CD14-positive monocyte (primary cell): Measurements from ENCODE around the gene CUL4A. TPM values are rescaled to one million over a fixed set of nuclear protein-coding genes. Genes with fewer than 3 reads are reported as not detected.
A peak's percentile ranks its signal among the peaks of the same experiment; 100 is the strongest.

Source experiments
- DNase-seq, 3 donors: peaks; one replicate each; pipeline ENCODE4 v3.0.0-alpha.2; 2011 to 2022
- H2AFZ ChIP-seq: 2 replicates; pipeline ENCODE4 v1.6.0; 2012; ENCODE audit warnings: mild to moderate bottlenecking, low read depth, low read length, inconsistent platforms; ENCODE audit not compliant: insufficient read depth, poor library complexity, severe bottlenecking
- H3K27ac ChIP-seq, 2 donors: 1 replicate in 1 of 2; 2 replicates in 1 of 2; pipeline ENCODE4 v1.5.1; 2012 to 2013; ENCODE audit warnings: low read length in 2 of 2, control low read depth in 1 of 2, inconsistent platforms in 1 of 2, low read depth in 1 of 2, mild to moderate bottlenecking in 1 of 2
- H3K27me3 ChIP-seq, 2 donors: one replicate each; pipeline versions ENCODE4 v1.6.0 to v1.6.1; 2011 to 2013; ENCODE audit warnings: low read length in 2 of 2; ENCODE audit not compliant: control insufficient read depth in 2 of 2, insufficient read depth in 2 of 2
- H3K36me3 ChIP-seq, 2 donors: replicated peaks in 1 of 2; 1 replicate in 1 of 2; 2 replicates in 1 of 2; pipeline versions ENCODE4 v1.5.1 to v1.6.1; 2012 to 2013; ENCODE audit warnings: low read length in 2 of 2, control low read depth in 1 of 2, inconsistent platforms in 1 of 2, mild to moderate bottlenecking in 1 of 2; ENCODE audit not compliant: insufficient read depth in 2 of 2, control insufficient read depth in 1 of 2
- H3K4me1 ChIP-seq, 2 donors: 1 replicate in 1 of 2; 2 replicates in 1 of 2; pipeline versions ENCODE4 v1.5.1 to v1.6.1; 2012 to 2013; ENCODE audit warnings: low read length in 2 of 2, control low read depth in 1 of 2, inconsistent platforms in 1 of 2, mild to moderate bottlenecking in 1 of 2, moderate library complexity in 1 of 2; ENCODE audit not compliant: insufficient read depth in 2 of 2, control insufficient read depth in 1 of 2
- H3K4me2 ChIP-seq: replicated peaks from 2 replicates; pipeline ENCODE3; 2012; ENCODE audit warnings: low read length, moderate library complexity, mild to moderate bottlenecking; ENCODE audit not compliant: poor library complexity, severe bottlenecking; ENCODE audit errors: extremely low read depth
- H3K4me3 ChIP-seq, 3 experiments: fragments of 200-600 bp in 1 of 3; sonication (generic) in 1 of 3; replicated peaks in 1 of 3; 1 replicate in 2 of 3; 2 replicates in 1 of 3; pipeline ENCODE4 v1.5.1; 2011 to 2013; ENCODE audit warnings: low read length in 3 of 3, mild to moderate bottlenecking in 3 of 3, control low read depth in 2 of 3, low read depth in 2 of 3, inconsistent platforms in 1 of 3, moderate library complexity in 1 of 3
- H3K79me2 ChIP-seq: 2 replicates; pipeline ENCODE4 v1.6.0; 2012; ENCODE audit warnings: mild to moderate bottlenecking, control low read depth, inconsistent platforms, low read length, moderate library complexity; ENCODE audit not compliant: insufficient read depth
- H3K9ac ChIP-seq: 2 replicates; pipeline ENCODE4 v1.6.0; 2017; ENCODE audit warnings: low read length, mild to moderate bottlenecking; ENCODE audit not compliant: insufficient read depth, poor library complexity, severe bottlenecking
- H3K9me3 ChIP-seq, 2 donors: replicated peaks in 1 of 2; 1 replicate in 1 of 2; 2 replicates in 1 of 2; pipeline versions ENCODE4 v1.5.1 to v1.6.1; 2012 to 2013; ENCODE audit warnings: low read length in 2 of 2, control low read depth in 1 of 2; ENCODE audit not compliant: control insufficient read depth in 1 of 2, insufficient read depth in 1 of 2
- H4K20me1 ChIP-seq: 2 replicates; pipeline ENCODE4 v1.6.0; 2012; ENCODE audit warnings: mild to moderate bottlenecking, low read length, control low read depth, moderate library complexity; ENCODE audit not compliant: insufficient read depth
- H3K27ac Mint-ChIP-seq, 7 donors: one replicate each; pipeline ENCODE4 v1.8.0; 2020; ENCODE audit warnings: mild to moderate bottlenecking in 7 of 7, mixed read lengths in 7 of 7, moderate library complexity in 6 of 7, inconsistent platforms in 2 of 7
- H3K27me3 Mint-ChIP-seq, 3 donors: one replicate each; pipeline ENCODE4 v1.8.0; 2021 to 2022; ENCODE audit warnings: low read depth in 3 of 3, mild to moderate bottlenecking in 3 of 3, mixed read lengths in 3 of 3, moderate library complexity in 3 of 3, inconsistent platforms in 1 of 3
- H3K36me3 Mint-ChIP-seq, 2 donors: one replicate each; pipeline ENCODE4 v1.8.0; 2020; ENCODE audit warnings: mixed read lengths in 2 of 2, inconsistent platforms in 1 of 2, mild to moderate bottlenecking in 1 of 2
- H3K4me1 Mint-ChIP-seq: one replicate; pipeline ENCODE4 v1.8.0; 2020; ENCODE audit warnings: mild to moderate bottlenecking, mixed read lengths
- H3K4me3 Mint-ChIP-seq, 2 donors: one replicate each; pipeline ENCODE4 v1.8.0; 2020; ENCODE audit warnings: mild to moderate bottlenecking in 2 of 2, mixed read lengths in 2 of 2, moderate library complexity in 1 of 2
- H3K9me3 Mint-ChIP-seq, 7 donors: one replicate each; pipeline ENCODE4 v1.8.0; 2020 to 2022; ENCODE audit warnings: mixed read lengths in 7 of 7, mild to moderate bottlenecking in 6 of 7, moderate library complexity in 6 of 7, inconsistent platforms in 2 of 7
- WGBS: methylation state at CpG from one replicate; pipeline ENCODE4 v1.1.5; 2013; ENCODE audit warnings: missing lambda C conversion rate; ENCODE audit not compliant: insufficient coverage; 5-methylcytosine and 5-hydroxymethylcytosine counted together
- intact Hi-C, 2 donors: fragments of 100-400 bp; cut with micrococcal nuclease; formaldehyde crosslinking; loops; one replicate each; pipeline versions ENCODE4 v1.15.0 to v1.15.1; 2023
- polyA plus RNA-seq, 3 donors: library from polyadenylated mRNA; depleted of rRNA in 1 of 3; unstranded in 2 of 3; stranded (reverse) in 1 of 3; fragments of 300-500 nt in 2 of 3; fragments of >200 nt in 1 of 3; fragmentation: Illumina TruSeq in 2 of 3; gene quantifications; 1 replicate in 2 of 3; 2 replicates in 1 of 3; pipeline ENCODE4 v1.2.3, GENCODE V29; 2012 to 2021
- TF ChIP-seq, protein P1 (sequence below): fragments of 200-600 bp; IDR thresholded peaks from one replicate; pipeline ENCODE4 v1.8.0; 2022; ENCODE audit warnings: antibody characterized with exemption, mild to moderate bottlenecking

CUL4A gene
- polyA plus RNA-seq, 3 donors = 32.0 to 53.9 (median 33.7) TPM

DNA sequence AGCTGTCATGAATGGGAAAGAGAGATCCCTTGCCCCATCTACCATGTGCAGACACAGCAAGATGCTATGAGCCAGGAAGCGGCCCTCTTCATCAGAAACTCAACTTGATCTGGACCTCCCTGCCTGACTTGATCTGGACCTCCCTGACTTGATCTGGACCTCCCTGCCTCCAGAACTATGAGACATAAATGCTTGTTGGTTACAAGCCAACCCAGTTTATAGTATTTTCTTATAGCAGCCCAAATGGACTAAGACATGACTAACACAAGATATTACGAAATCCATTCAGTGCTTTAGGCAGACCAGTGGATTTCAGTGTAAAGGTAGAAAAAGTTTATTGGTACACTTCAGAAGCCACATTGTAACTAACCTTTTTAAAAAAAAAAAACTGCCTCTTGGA lies 16.5 kb upstream of the CUL4A start:
- H3K9ac ChIP-seq = no peak overlapping the region
- H3K27ac Mint-ChIP-seq = peak overlapping the region in 3 of 7 donors; percentile 35 to 75 (median 72)
- peaks cover 0 to under 1% of the 10 kb centered on the region in 2 donors for H3K4me1 ChIP-seq
- H3K79me2 ChIP-seq = no peaks in the 10 kb centered on the region
- H3K4me2 ChIP-seq = no peak overlapping the region
- H3K4me1 Mint-ChIP-seq = peaks cover under 1% of the 10 kb centered on the region
- H3K36me3 Mint-ChIP-seq = peaks cover 78 to 80% of the 10 kb centered on the region in 2 donors
- H3K9me3 Mint-ChIP-seq = no peaks in the 10 kb centered on the region
- peak overlapping the region in 1 of 2 donors; percentile 10 for H3K27ac ChIP-seq
- WGBS = 100% methylated on average over 1 of the region's 2 CpGs
- H4K20me1 ChIP-seq = no peaks in the 10 kb centered on the region
- no peak overlapping the region for H2AFZ ChIP-seq
- H3K4me3 Mint-ChIP-seq = no peak overlapping the region
- H3K36me3 ChIP-seq = peaks cover 61 to 93% of the 10 kb centered on the region in 2 donors
- DNase-seq = peak in 2 of 3 donors; percentile 22 to 23
- H3K27me3 Mint-ChIP-seq = peaks cover 0 to 2% (median 2%) of the 10 kb centered on the region in 3 donors
- no peaks in the 10 kb centered on the region for H3K27me3 ChIP-seq
- H3K9me3 ChIP-seq = no peaks in the 10 kb centered on the region
- TF ChIP-seq, protein P1, sequence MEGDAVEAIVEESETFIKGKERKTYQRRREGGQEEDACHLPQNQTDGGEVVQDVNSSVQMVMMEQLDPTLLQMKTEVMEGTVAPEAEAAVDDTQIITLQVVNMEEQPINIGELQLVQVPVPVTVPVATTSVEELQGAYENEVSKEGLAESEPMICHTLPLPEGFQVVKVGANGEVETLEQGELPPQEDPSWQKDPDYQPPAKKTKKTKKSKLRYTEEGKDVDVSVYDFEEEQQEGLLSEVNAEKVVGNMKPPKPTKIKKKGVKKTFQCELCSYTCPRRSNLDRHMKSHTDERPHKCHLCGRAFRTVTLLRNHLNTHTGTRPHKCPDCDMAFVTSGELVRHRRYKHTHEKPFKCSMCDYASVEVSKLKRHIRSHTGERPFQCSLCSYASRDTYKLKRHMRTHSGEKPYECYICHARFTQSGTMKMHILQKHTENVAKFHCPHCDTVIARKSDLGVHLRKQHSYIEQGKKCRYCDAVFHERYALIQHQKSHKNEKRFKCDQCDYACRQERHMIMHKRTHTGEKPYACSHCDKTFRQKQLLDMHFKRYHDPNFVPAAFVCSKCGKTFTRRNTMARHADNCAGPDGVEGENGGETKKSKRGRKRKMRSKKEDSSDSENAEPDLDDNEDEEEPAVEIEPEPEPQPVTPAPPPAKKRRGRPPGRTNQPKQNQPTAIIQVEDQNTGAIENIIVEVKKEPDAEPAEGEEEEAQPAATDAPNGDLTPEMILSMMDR = no peak
- intact Hi-C loops = no loop called here
- no peak overlapping the region for H3K4me3 ChIP-seq

DNA sequence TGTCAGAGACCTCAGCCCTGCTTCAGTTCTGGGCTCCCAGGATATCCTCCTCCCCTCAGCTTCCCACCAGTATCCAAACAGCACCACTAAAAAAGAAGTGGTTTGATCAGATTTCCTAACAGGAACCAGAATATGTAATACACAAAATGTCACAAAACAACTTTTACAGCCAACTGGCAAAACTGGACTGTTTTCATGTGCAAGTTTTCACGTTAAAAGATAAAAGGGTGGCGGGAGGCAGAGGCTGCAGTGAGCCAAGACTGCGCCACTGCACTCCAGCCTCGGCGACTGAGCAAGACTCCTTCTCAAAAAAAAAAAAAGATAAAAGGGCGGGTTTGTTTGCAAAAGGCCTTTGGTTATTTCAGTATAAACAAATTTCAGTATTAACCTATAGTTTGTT lies 14.1 kb upstream of the CUL4A start:
- Histone ChIP-seq H3K4me2 (no peak overlapping the region), H3K4me3 (no peak overlapping the region), H3K9me3 (no peaks in the 10 kb centered on the region), H2AFZ (no peak overlapping the region), H3K27me3 (no peaks in the 10 kb centered on the region), H3K36me3 (peaks cover 65 to 93% of the 10 kb centered on the region in 2 donors), H3K79me2 (peaks cover 2% of the 10 kb centered on the region), H3K4me1 (no peaks in the 10 kb centered on the region), H3K27ac (no peak overlapping the region), H4K20me1 (no peaks in the 10 kb centered on the region), H3K9ac (no peak overlapping the region)
- TF ChIP-seq, protein P1 = no peak
- Mint-ChIP-seq H3K27me3 (peaks cover 0 to 2% (median 0%) of the 10 kb centered on the region in 3 donors), H3K4me1 (no peaks in the 10 kb centered on the region), H3K9me3 (no peaks in the 10 kb centered on the region), H3K27ac (peak overlapping the region in 3 of 7 donors; percentile 2 to 18 (median 3)), H3K4me3 (no peak overlapping the region), H3K36me3 (peaks cover 78 to 80% of the 10 kb centered on the region in 2 donors)
- intact Hi-C loops = no loop called here
- 100% methylated on average over 2 of the region's 6 CpGs for WGBS
- DNase-seq = no peak
